SIG-M5 (cell line): ENCODE results near the gene ZNF124.
"Not testable (repeated sequence)": the region's sequence is repeated elsewhere in the genome, so short reads cannot be mapped to it uniquely, and the experiment has no call there.

Source experiments
- DNase-seq: peaks from one replicate; lab custom pipeline; 2025; lab: John Stamatoyannopoulos, UW

ZNF124 gene

GRCh38 chr1:247171443-247171842 lies 377 bp downstream of the ZNF124 start:
- not testable (repeated sequence) for DNase-seq

DNA sequence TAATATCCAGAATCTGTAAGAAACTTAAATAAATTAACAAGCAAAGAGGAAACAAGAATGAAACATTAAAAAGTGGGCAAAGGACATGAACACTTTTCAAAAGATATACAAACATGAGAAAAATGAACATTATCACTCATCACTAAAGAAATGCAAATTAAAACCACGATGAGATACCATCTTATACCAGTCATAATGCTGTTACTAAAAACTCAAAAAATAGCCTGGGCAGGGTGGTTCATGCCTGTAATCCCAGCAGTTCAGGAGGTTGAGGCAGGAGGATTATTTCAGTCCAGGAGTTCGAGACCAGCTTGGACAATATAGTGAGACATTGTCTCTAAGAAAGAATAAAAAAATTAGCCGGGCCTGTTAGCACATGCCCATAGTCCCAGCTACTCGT lies 6.1 kb downstream of the ZNF124 start:
- no peak for DNase-seq

GRCh38 chr1:247164694-247165093 lies 7.1 kb downstream of the ZNF124 start:
- no peak for DNase-seq

DNA sequence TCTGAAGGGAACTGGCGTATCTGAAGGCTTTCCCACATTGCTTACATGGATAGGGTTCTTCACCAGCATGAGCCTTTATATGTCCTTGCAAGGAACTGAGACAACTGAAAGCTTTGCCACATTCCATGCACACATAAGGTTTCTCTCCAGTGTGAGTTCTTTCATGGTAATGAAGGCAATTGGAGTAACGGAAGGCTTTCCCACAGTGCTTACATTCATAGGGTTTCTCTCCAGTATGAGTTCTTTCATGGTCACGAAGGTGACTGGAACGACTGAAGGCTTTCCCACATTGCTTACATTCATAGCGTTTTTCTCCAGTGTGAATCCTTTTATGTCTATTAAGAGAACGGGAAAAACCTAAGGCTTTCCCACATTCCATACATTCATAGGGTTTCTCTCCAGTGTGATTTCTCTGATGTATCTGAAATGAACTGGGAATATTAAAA lies 15.0 kb downstream of the ZNF124 start:
- no peak for DNase-seq

GRCh38 chr1:247147781-247148180 lies 24.0 kb downstream of the ZNF124 start:
- DNase-seq: no peak

- DNase-seq: not testable (repeated sequence)
Observed at GRCh38 chr1:247147120-247147519, 24.7 kb downstream of the ZNF124 start.

- no peak for DNase-seq
Observed at GRCh38 chr1:247146671-247147070, 25.1 kb downstream of the ZNF124 start.

DNA sequence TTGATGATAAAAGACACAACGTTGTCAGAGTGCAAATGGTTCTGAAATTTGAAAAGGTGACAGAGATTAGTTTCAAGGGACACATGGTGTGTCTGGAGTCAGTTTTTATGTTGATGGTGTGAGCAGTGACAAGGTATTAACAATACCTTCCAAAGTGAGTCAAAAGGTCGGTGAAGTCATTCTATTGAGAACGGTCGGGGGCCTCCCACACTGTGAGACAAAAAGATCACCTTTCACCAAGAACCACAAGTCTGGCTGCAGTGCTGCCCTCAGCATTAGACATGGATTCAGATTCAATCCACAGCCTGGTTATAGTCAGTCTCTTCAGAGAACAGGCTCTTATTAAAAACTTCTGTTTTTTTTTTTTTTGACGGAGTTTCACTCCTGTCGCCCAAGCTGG lies 26.5 kb downstream of the ZNF124 start:
- no peak for DNase-seq

GRCh38 chr1:247139557-247139956 lies 32.3 kb downstream of the ZNF124 start:
- DNase-seq: not testable (repeated sequence)

- DNase-seq: no peak
Observed at GRCh38 chr1:247131236-247131635, 40.6 kb downstream of the ZNF124 start.

- not testable (repeated sequence) for DNase-seq
Observed at GRCh38 chr1:247127519-247128282, 44.1 kb downstream of the ZNF124 start.

GRCh38 chr1:247126601-247127000 lies 45.2 kb downstream of the ZNF124 start:
- not testable (repeated sequence) for DNase-seq

GRCh38 chr1:247126166-247126565 lies 45.7 kb downstream of the ZNF124 start:
- DNase-seq: not testable (repeated sequence)

DNA sequence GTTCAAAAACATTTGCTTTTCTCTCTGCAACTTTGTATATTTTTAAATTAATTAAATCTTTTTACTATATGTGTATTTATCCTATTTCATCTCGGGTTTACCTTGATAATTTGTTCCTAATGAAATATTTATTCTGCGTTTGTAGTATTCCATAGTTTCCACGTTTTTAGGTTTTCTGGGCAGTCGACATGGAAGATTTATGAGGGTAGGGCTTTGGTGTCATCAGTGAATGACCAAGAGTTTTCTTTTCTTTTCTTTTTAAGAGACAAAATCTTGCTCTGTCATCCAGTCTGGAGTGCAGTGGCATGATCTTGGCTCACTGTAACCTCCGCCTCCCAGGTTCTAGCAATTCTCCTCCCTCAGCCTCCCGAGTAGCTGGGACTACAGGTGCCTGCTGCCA lies 50.4 kb downstream of the ZNF124 start:
- no peak for DNase-seq

DNA sequence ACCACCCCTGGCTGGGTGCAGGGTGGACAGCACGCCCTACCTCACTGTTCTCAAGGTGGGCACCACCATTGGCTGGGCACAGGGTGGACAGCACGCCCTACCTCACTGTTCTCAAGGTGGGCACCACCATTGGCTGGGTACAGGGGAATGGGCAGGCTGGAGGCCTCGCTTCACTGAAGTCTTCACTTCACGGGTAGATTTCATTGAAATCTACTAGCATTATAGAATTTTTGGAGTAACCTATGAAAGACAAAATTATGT lies 51.5 kb downstream of the ZNF124 start:
- not testable (repeated sequence) for DNase-seq

GRCh38 chr1:247119600-247120407 lies 52.0 kb downstream of the ZNF124 start:
- DNase-seq: no peak

DNA sequence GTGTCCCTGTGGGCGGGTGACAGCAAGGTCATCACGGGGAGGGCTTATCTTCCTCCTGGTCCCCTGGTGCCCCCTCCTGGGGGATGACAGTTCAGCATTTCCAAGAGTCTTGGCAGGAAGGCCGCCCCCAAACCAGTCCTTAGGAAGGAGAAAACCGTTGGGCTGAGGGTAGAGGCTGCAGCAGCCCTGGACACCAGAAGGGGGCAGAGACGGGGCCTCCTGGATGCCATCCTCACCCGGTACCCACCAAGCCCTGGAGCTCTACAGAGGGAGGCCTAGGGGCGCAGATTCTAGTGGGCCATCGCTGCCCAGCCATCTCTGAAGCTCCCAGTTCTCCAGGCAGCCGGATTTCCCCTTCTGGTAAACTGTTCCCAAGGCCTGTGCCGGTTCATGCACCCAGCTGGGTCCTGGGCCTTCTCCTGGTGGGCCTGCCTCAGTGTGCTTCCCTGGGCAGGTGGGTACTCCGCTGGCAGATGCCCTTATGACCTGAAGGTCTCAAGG lies 52.8 kb downstream of the ZNF124 start:
- DNase-seq: no peak

DNA sequence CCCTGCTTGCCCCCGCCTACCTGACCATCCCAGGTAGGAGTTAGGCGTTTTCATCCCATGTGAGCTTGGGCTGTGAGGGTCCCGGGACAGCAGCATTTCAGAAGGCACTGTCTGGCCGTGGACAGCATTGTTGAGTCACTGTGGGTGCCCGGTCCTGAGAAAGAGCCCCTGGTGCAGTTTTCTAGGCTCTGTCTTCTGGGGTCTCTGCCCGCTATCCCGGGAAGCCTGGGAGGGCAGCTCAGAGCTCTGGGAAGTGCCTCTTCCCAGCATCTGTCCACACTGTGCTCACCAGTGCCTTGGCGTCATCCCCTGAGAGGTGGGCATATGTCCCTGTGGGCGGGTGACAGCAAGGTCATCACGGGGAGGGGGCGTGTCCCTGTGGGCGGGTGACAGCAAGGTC lies 56.3 kb downstream of the ZNF124 start:
- DNase-seq: no peak

GRCh38 chr1:247115141-247115510 lies 56.7 kb downstream of the ZNF124 start:
- no peak for DNase-seq

- DNase-seq: no peak
Observed at GRCh38 chr1:247114351-247115140, 57.3 kb downstream of the ZNF124 start.

- no peak for DNase-seq
Observed at GRCh38 chr1:247113733-247114271, 58.0 kb downstream of the ZNF124 start.

GRCh38 chr1:247113094-247113497 lies 58.7 kb downstream of the ZNF124 start:
- no peak for DNase-seq
